ENCODE data around the gene TOM1L2. TPM values are rescaled to one million over a fixed set of nuclear protein-coding genes. Genes with fewer than 3 reads are reported as not detected.

TOM1L2 gene
- polyA plus RNA-seq, 1 donor from 2014 or later, result 40.9 TPM

GRCh38 chr17:18000030-18000408, 27.8 kb upstream of the TOM1L2 start:
- H3K79me2 ChIP-seq (replicated peaks; ENCODE audit: insufficient read depth, low read length), result no peaks in the 10 kb centered on the region
- no peaks in the 10 kb centered on the region for H3F3A ChIP-seq (ENCODE audit: insufficient read depth, low read length, poor library complexity, severe bottlenecking)
- no peaks in the 10 kb centered on the region for H3K9me2 ChIP-seq (ENCODE audit: insufficient read depth, low read length)
- H3K27me3 ChIP-seq (ENCODE audit: insufficient read depth, low read depth, low read length), result no peaks in the 10 kb centered on the region
- H4K20me1 ChIP-seq (ENCODE audit: insufficient read depth), result no peaks in the 10 kb centered on the region
- no peaks in the 10 kb centered on the region for H3K9me3 ChIP-seq (ENCODE audit: low read length)
- no peaks in the 10 kb centered on the region for H3K36me3 ChIP-seq (ENCODE audit: insufficient read depth, low read length)
- no peak overlapping the region for H3K4me2 ChIP-seq (ENCODE audit: low read length)
- TF ChIP-seq MXI1 (conservative IDR thresholded peaks at IDR 0.05; ENCODE audit: poor library complexity, severe bottlenecking) (no peak), CTCF (IDR thresholded peaks at IDR 0.05; ENCODE audit: poor library complexity, severe bottlenecking) (no peak), SMC3 (conservative IDR thresholded peaks at IDR 0.05; ENCODE audit: poor library complexity) (no peak), POLR2AphosphoS5 (IDR thresholded peaks at IDR 0.05) (no peak), RAD21 (conservative IDR thresholded peaks at IDR 0.05) (no peak), EZH2 (IDR thresholded peaks at IDR 0.05; ENCODE audit: borderline replicate concordance, insufficient read depth, low read length, poor library complexity, severe bottlenecking) (no peak)
- no peak overlapping the region for H2AFZ ChIP-seq (ENCODE audit: low read depth, low read length)
- H3K4me3 ChIP-seq (ENCODE audit: low read length), result no peak overlapping the region
- no peak overlapping the region for H3K9ac ChIP-seq (ENCODE audit: low read length)
- H3K27ac ChIP-seq (ENCODE audit: low read length), result no peak overlapping the region

GRCh38 chr17:17999364-18000029, 27.3 kb upstream of the TOM1L2 start:
- H4K20me1 ChIP-seq (ENCODE audit: insufficient read depth), result no peaks in the 10 kb centered on the region
- TF ChIP-seq RAD21 (conservative IDR thresholded peaks at IDR 0.05), result no peak
- TF ChIP-seq MXI1 (conservative IDR thresholded peaks at IDR 0.05; ENCODE audit: poor library complexity, severe bottlenecking), result peak; percentile 23
- no peak for TF ChIP-seq EP300 (conservative IDR thresholded peaks at IDR 0.05; ENCODE audit: poor library complexity, severe bottlenecking)
- no peak for TF ChIP-seq SMC3 (conservative IDR thresholded peaks at IDR 0.05; ENCODE audit: poor library complexity)
- no peak for TF ChIP-seq TAF1 (IDR thresholded peaks at IDR 0.05; ENCODE audit: low read depth)
- TF ChIP-seq CTCF (IDR thresholded peaks at IDR 0.05; ENCODE audit: poor library complexity, severe bottlenecking), result no peak
- TF ChIP-seq POLR2AphosphoS5 (IDR thresholded peaks at IDR 0.05), result peak; percentile 4

GRCh38 chr17:17998934-17999333, 26.7 kb upstream of the TOM1L2 start:
- Histone ChIP-seq H2AFZ (ENCODE audit: low read depth, low read length) (no peak overlapping the region), H3K9me3 (ENCODE audit: low read length) (no peaks in the 10 kb centered on the region), H3K4me2 (ENCODE audit: low read length) (no peak overlapping the region), H3K79me2 (replicated peaks; ENCODE audit: insufficient read depth, low read length) (no peaks in the 10 kb centered on the region), H3F3A (ENCODE audit: insufficient read depth, low read length, poor library complexity, severe bottlenecking) (no peaks in the 10 kb centered on the region), H3K9me2 (ENCODE audit: insufficient read depth, low read length) (no peaks in the 10 kb centered on the region), H3K27me3 (ENCODE audit: insufficient read depth, low read depth, low read length) (no peaks in the 10 kb centered on the region), H4K20me1 (ENCODE audit: insufficient read depth) (no peaks in the 10 kb centered on the region), H3K27ac (ENCODE audit: low read length) (no peak overlapping the region), H3K36me3 (ENCODE audit: insufficient read depth, low read length) (no peaks in the 10 kb centered on the region), H3K9ac (ENCODE audit: low read length) (no peak overlapping the region), H3K4me3 (ENCODE audit: low read length) (no peak overlapping the region)
- TF ChIP-seq TAF1 (IDR thresholded peaks at IDR 0.05; ENCODE audit: low read depth), result no peak
- no peak for TF ChIP-seq REST (IDR thresholded peaks at IDR 0.05; ENCODE audit: borderline replicate concordance)
- TF ChIP-seq EZH2 (IDR thresholded peaks at IDR 0.05; ENCODE audit: borderline replicate concordance, insufficient read depth, low read length, poor library complexity, severe bottlenecking), result no peak
- TF ChIP-seq EP300 (conservative IDR thresholded peaks at IDR 0.05; ENCODE audit: poor library complexity, severe bottlenecking), result no peak
- TF ChIP-seq RAD21 (conservative IDR thresholded peaks at IDR 0.05), result no peak
- no peak for TF ChIP-seq CTCF (IDR thresholded peaks at IDR 0.05; ENCODE audit: poor library complexity, severe bottlenecking)
- TF ChIP-seq MXI1 (conservative IDR thresholded peaks at IDR 0.05; ENCODE audit: poor library complexity, severe bottlenecking), result no peak
- no peak for TF ChIP-seq POLR2AphosphoS5 (IDR thresholded peaks at IDR 0.05)
- TF ChIP-seq SMC3 (conservative IDR thresholded peaks at IDR 0.05; ENCODE audit: poor library complexity), result no peak

More at GRCh38 chr17:17999364-18000029, 27.3 kb upstream of the TOM1L2 start:
- no peaks in the 10 kb centered on the region for H3K36me3 ChIP-seq (ENCODE audit: insufficient read depth, low read length)
- no peak overlapping the region for H3K9ac ChIP-seq (ENCODE audit: low read length)
- H3K4me3 ChIP-seq (ENCODE audit: low read length), result no peak overlapping the region
- H2AFZ ChIP-seq (ENCODE audit: low read depth, low read length), result no peak overlapping the region
- H3K9me3 ChIP-seq (ENCODE audit: low read length), result no peaks in the 10 kb centered on the region
- no peaks in the 10 kb centered on the region for H3K9me2 ChIP-seq (ENCODE audit: insufficient read depth, low read length)
- no peaks in the 10 kb centered on the region for H3K27me3 ChIP-seq (ENCODE audit: insufficient read depth, low read depth, low read length)
- no peaks in the 10 kb centered on the region for H3F3A ChIP-seq (ENCODE audit: insufficient read depth, low read length, poor library complexity, severe bottlenecking)
- H3K79me2 ChIP-seq (replicated peaks; ENCODE audit: insufficient read depth, low read length), result no peaks in the 10 kb centered on the region
- peak overlapping the region; percentile 13 for H3K27ac ChIP-seq (ENCODE audit: low read length)
- H3K4me2 ChIP-seq (ENCODE audit: low read length), result no peak overlapping the region

Data from neural cell (in vitro differentiated cells).